Astrocyte of the spinal cord (primary cell): Measurements from ENCODE around the gene TSC1.
A peak's percentile ranks its signal among the peaks of the same experiment; 100 is the strongest.

Source experiments
- DNase-seq: peaks from one replicate; pipeline ENCODE4 v3.0.0; 2011; ENCODE audit warnings: low read depth, low spot score
- H3K4me3 ChIP-seq: 2 replicates; pipeline ENCODE4 v1.5.1; 2011; ENCODE audit warnings: low read depth, mild to moderate bottlenecking, low read length, moderate library complexity
- in situ Hi-C: cut with HindIII; loops from 2 replicates; pipeline ENCODE4 v1.10.0; 2017; ENCODE audit warnings: low sequenced_read_pairs
- TF ChIP-seq, protein P1 (sequence below): IDR thresholded peaks from 2 replicates; pipeline ENCODE4 v1.5.1; 2012; ENCODE audit warnings: low read depth, mild to moderate bottlenecking, low read length, inconsistent platforms

The TSC1 gene

DNA sequence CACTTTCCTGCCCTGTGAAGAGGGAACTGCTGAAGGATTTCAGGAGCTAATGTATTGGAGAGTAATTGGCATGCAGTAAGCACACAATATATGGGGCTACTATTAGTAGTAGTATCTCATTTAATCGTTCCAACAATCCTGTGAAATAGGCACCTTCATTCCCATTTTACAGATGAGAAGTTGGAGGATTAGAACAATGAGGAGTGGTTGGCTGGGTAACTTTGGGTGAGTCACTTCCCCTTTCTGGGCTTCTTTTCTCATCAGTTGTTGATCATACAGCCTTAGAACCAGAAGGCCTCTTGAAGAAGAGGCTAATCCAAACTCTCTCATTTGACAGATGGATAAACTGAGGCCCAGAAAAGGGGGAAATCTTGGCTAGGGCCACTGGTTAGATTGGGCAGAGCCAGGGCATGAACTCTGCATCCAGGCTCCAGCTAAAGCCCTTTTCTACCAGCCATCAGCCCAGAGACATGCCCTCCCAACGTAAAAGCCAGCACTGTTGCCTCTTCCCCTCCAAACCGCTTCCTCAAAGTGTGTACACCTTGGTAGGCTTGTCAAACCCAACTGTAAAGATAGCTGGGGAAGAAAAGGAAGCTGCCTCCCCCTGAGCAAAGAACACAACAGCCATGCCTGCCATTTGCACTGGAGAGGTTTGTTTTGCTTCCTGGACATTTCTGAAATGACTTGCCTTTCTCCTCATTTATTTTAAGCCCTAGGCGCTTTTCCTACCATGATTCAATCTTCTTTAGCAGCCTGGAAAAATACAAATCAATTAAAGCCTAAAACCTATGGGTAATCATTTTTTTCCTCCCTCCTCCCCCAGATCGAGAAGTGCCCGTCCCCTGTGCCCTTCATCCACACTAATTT lies 64.7 kb downstream of the TSC1 start:
- TF ChIP-seq, protein P1, sequence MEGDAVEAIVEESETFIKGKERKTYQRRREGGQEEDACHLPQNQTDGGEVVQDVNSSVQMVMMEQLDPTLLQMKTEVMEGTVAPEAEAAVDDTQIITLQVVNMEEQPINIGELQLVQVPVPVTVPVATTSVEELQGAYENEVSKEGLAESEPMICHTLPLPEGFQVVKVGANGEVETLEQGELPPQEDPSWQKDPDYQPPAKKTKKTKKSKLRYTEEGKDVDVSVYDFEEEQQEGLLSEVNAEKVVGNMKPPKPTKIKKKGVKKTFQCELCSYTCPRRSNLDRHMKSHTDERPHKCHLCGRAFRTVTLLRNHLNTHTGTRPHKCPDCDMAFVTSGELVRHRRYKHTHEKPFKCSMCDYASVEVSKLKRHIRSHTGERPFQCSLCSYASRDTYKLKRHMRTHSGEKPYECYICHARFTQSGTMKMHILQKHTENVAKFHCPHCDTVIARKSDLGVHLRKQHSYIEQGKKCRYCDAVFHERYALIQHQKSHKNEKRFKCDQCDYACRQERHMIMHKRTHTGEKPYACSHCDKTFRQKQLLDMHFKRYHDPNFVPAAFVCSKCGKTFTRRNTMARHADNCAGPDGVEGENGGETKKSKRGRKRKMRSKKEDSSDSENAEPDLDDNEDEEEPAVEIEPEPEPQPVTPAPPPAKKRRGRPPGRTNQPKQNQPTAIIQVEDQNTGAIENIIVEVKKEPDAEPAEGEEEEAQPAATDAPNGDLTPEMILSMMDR = no peak
- no peak overlapping the region for H3K4me3 ChIP-seq
- in situ Hi-C loops = no loop called here
- no peak for DNase-seq

- in situ Hi-C loops = no loop called here
- TF ChIP-seq, protein P1 = no peak
- peak; percentile 53 for DNase-seq
- peak within 1 kb of the TSS; percentile 99 for H3K4me3 ChIP-seq
Observed at GRCh38 chr9:132878695-132879456, 65.5 kb downstream of the TSC1 start, which contains the start of gene SPACA9. SPACA9 (plus strand) TSS chr9:132878898; CDS start chr9:132883948, 5,050 bp downstream.

DNA sequence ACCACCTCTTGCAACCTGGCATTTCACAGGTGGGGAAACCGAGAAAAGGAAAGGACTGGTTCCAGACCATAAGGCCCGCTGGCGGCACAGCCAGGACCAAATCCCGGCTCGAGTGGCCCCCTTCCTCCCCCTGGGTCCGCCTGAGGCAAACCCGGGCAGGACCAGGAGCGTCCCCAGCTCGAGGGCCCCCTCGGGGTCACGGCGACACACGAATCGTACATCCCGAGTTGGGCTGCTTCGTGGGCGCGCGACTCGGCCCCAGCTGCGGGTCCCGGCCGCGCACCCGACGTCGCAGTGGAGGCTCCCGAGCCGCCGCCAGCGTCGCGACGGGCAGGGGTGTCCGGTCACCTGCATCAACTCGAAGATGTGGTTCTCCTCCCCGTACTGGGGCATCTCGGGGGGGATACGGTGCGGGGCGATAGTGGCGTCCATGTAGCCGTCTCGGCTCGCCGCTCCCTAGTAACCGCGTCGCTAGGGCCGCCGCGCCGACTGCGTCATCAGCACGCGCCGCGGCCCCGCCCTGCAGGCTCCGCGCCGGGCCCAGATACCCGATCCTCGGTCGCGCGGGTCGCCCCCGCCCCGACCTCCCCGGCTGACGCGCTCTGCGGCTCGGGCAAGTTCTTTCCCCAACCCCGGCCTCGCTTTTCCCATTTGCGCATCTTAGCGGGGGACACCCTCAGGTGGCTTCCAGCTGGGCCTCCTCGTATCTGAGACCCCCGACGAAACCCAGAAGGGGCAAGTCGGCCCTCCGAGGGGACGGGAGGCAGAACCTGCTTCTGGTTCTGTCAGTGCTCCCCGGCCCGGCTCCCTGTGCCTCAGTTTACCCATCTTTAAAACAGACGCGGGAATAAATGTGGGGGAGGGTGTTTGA lies 66.4 kb downstream of the TSC1 start, which contains the start of gene AK8:
AK8 (minus strand) TSS at position 461 of the 871 bp plus-strand sequence; CDS start at position 432, 29 bp downstream.
- peak within 1 kb of the TSS; percentile 99 for H3K4me3 ChIP-seq
- TF ChIP-seq, protein P1 = no peak
- DNase-seq = peak; percentile 73
- in situ Hi-C loops = no loop called here

DNA sequence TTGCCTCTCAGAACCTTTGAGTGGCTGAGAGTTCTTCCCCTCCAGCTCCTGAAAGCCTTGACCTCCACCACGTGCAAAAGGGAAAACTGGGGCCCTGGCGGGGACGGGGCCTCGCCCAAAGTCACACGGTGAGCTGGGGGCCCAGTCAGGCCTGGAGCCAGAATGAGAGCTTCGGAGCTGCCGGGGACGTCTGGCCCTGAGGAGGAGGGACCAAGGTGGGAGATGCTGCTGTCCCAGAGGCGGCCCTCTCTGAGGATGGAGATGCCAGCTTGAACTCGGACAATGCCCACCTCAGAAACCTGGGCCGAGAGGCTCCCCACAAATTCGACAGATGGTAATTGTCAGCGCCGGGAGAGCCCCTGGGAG lies 67.0 kb downstream of the TSC1 start:
- H3K4me3 ChIP-seq = peak overlapping the region; percentile 99
- TF ChIP-seq, protein P1 = no peak
- in situ Hi-C loops = no loop called here
- DNase-seq = no peak

DNA sequence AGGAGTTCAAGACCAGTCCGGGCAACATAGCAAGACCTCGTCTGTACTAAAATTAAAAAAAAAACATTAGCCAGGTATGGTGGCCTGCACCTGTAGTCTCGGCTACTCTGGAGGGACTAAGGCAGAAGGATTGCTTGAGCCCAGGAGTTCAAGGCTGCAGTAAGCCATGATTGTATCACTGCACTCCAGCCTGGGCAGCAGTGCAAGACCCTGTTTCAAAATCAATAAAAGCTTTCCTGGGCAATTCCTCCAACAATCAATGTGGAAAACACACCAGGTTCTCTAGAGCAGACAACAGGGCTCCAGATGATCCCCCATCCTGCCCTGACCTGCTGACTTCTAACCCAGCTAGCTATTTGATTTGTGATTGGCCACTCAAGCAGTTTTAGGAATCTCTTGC lies 67.6 kb downstream of the TSC1 start:
- no peak for DNase-seq
- in situ Hi-C loops = no loop called here
- TF ChIP-seq, protein P1 = no peak
- H3K4me3 ChIP-seq = no peak overlapping the region

GRCh38 chr9:132875159-132875558 lies 69.3 kb downstream of the TSC1 start:
- in situ Hi-C loops = no loop called here
- TF ChIP-seq, protein P1 = no peak

More at GRCh38 chr9:132875159-132875558, 69.3 kb downstream of the TSC1 start:
- DNase-seq = no peak
- no peak overlapping the region for H3K4me3 ChIP-seq
